ENCODE results near the gene DOCK10. TPM values are rescaled to one million over a fixed set of nuclear protein-coding genes. Genes with fewer than 3 reads are reported as not detected.

Gene DOCK10
- total RNA-seq, 1 donor from 2014 or later: 9.8 TPM

- Histone ChIP-seq H3K4me3 (no peak overlapping the region), H3K36me3 (no peaks in the 10 kb centered on the region), H3K27ac (no peak overlapping the region), H3K4me1 (peaks cover 8% of the 10 kb centered on the region), H3K27me3 (no peaks in the 10 kb centered on the region), H3K9me3 (no peaks in the 10 kb centered on the region)
- intact Hi-C loops (cut with DNase I): loop anchor here (10.0 kb wide), 1 partner anchor 204 kb away; no protein-coding TSS in a partner anchor
- TF ChIP-seq POLR2AphosphoS5 (IDR thresholded peaks at IDR 0.05; ENCODE audit: insufficient read depth in 1 of 2, low read depth in 1 of 2) (no peak), CTCF (IDR thresholded peaks at IDR 0.05) (no peak), POLR2A (IDR thresholded peaks at IDR 0.05) (no peak)
- DNase-seq (ENCODE audit: extremely low spot score in 2 of 2): no peak
These were observed 33.3 kb downstream of the DOCK10 start for GRCh38 chr2:225008935-225009334.

DNA sequence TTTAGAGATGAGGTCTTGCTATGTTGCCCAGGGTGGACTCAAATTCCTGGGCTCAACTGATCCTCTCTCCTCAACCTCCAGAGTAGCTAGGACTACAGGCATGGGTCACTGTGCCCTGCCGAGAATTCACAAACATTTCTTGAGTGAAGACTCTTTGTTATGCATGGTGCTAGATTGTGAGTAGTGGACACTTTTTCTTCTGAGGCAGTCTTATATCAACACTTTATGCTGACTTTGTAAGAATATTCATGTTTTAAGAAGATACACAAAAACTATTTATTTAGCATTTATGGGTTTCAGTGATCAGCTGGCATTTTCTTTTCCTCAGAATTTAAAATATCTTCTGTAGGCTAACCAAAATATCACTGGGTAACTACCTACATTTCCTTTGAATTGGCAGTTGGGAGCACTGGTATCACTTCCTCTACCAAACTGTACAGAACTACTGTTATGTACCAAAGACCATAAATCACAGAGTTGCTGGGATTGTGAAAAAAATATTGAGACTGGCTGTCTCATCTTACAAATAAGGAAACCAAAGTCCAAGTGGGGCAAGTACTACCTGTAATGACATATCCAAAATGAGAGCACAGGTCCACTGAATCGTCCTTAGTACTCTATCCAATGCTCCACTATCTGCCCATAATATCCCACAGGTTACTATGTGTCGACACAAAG lies 34.0 kb downstream of the DOCK10 start:
- intact Hi-C loops (cut with DNase I): loop anchor here (10.0 kb wide), 1 partner anchor 204 kb away; no protein-coding TSS in a partner anchor
- Histone ChIP-seq H3K4me3 (no peak overlapping the region), H3K36me3 (no peaks in the 10 kb centered on the region), H3K27ac (no peak overlapping the region), H3K9me3 (no peaks in the 10 kb centered on the region), H3K4me1 (peaks cover 8% of the 10 kb centered on the region), H3K27me3 (no peaks in the 10 kb centered on the region)
- TF ChIP-seq POLR2A (IDR thresholded peaks at IDR 0.05) (no peak), CTCF (IDR thresholded peaks at IDR 0.05) (no peak), POLR2AphosphoS5 (IDR thresholded peaks at IDR 0.05; ENCODE audit: insufficient read depth in 1 of 2, low read depth in 1 of 2) (no peak)
- DNase-seq (ENCODE audit: extremely low spot score in 2 of 2): no peak

DNA sequence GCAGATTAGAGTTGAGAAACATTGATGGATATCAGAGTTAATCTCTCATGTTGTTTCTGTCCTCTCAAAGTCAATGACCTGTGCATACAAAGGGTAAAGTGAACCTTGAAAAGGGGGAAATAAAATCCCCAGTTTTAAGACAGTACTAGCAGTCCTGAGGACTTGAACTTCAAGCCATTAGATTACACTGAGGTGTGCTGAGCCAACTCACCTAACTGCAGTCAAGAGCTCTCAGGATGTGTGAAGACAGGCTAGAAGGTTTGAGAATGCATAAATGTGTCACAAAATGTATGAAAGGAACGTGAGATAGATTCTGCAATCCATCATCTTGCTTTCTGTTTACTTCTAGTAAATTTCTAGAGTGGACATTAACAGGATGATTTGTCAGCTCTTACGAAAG lies 35.5 kb downstream of the DOCK10 start:
- Histone ChIP-seq H3K36me3 (no peaks in the 10 kb centered on the region), H3K27me3 (no peaks in the 10 kb centered on the region), H3K4me1 (peaks cover 11% of the 10 kb centered on the region), H3K9me3 (no peaks in the 10 kb centered on the region), H3K4me3 (no peak overlapping the region), H3K27ac (no peak overlapping the region)
- TF ChIP-seq POLR2A (IDR thresholded peaks at IDR 0.05): no peak
- TF ChIP-seq POLR2AphosphoS5 (IDR thresholded peaks at IDR 0.05; ENCODE audit: insufficient read depth in 1 of 2, low read depth in 1 of 2): no peak
- no peak for TF ChIP-seq CTCF (IDR thresholded peaks at IDR 0.05)
- intact Hi-C loops (cut with DNase I): loop anchor here (10.0 kb wide), 1 partner anchor 202 kb away; no protein-coding TSS in a partner anchor
- no peak for DNase-seq (ENCODE audit: extremely low spot score in 2 of 2)

- Histone ChIP-seq H3K4me1 (peaks cover 12% of the 10 kb centered on the region), H3K9me3 (no peaks in the 10 kb centered on the region), H3K4me3 (no peak overlapping the region), H3K27ac (no peak overlapping the region), H3K27me3 (no peaks in the 10 kb centered on the region), H3K36me3 (no peaks in the 10 kb centered on the region)
- TF ChIP-seq CTCF (IDR thresholded peaks at IDR 0.05) (no peak), POLR2AphosphoS5 (IDR thresholded peaks at IDR 0.05; ENCODE audit: insufficient read depth in 1 of 2, low read depth in 1 of 2) (no peak), POLR2A (IDR thresholded peaks at IDR 0.05) (no peak)
- intact Hi-C loops (cut with DNase I): loop anchor here (10.0 kb wide), 1 partner anchor 200 kb away; no protein-coding TSS in a partner anchor
- DNase-seq (ENCODE audit: extremely low spot score in 2 of 2): no peak
These were observed 37.7 kb downstream of the DOCK10 start for GRCh38 chr2:225004597-225004996.

DNA sequence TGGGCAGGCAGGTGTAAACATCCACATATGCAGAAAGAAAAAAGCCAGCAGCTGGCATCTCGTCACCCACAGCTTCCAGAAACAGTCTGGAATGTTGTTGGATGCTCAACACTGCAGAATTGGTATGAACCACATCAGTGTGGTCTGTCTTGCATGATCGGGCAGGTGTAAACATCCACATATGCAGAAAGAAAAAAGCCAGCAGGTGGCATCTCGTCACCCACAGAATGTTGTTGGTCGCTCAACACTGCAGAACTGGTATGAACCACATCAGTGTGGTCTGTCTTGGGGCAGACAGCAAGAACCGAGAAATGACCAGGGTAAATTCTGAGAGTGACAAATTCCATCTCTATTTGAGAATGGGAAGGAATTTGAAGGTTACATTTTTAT lies 39.6 kb downstream of the DOCK10 start:
- TF ChIP-seq CTCF (IDR thresholded peaks at IDR 0.05): no peak
- TF ChIP-seq POLR2A (IDR thresholded peaks at IDR 0.05): no peak
- TF ChIP-seq POLR2AphosphoS5 (IDR thresholded peaks at IDR 0.05; ENCODE audit: insufficient read depth in 1 of 2, low read depth in 1 of 2): no peak
- DNase-seq (ENCODE audit: extremely low spot score in 2 of 2): no peak

More for the DNA sequence above, 39.6 kb downstream of the DOCK10 start:
- Histone ChIP-seq H3K27me3 (no peaks in the 10 kb centered on the region), H3K4me3 (no peak overlapping the region), H3K4me1 (peaks cover 25% of the 10 kb centered on the region), H3K27ac (no peak overlapping the region), H3K36me3 (no peaks in the 10 kb centered on the region), H3K9me3 (no peaks in the 10 kb centered on the region)
- intact Hi-C loops (cut with DNase I): loop anchor here (10.0 kb wide), 1 partner anchor 198 kb away; no protein-coding TSS in a partner anchor

All from vagina (tissue), 2 donors.